Left renal cortex interstitium (tissue), 4 donors: ENCODE data around the gene CBX7. TPM values are rescaled to one million over a fixed set of nuclear protein-coding genes. Genes with fewer than 3 reads are reported as not detected.

Source experiments
- DNase-seq, 4 donors: peaks; one replicate each; pipeline ENCODE4 v3.0.0-alpha.2; 2013; ENCODE audit warnings: low read depth in 4 of 4, low spot score in 2 of 4, missing footprints in 1 of 4
- polyA plus RNA-seq, 4 donors: library from polyadenylated mRNA; unstranded; fragments of 120-200 nt; gene quantifications; one replicate each; pipeline ENCODE4 v1.2.1, GENCODE V29; 2013; ENCODE audit not compliant: insufficient read length in 4 of 4

CBX7 gene
- polyA plus RNA-seq, 4 donors: 8.4 to 11.6 (median 10.1) TPM

DNA sequence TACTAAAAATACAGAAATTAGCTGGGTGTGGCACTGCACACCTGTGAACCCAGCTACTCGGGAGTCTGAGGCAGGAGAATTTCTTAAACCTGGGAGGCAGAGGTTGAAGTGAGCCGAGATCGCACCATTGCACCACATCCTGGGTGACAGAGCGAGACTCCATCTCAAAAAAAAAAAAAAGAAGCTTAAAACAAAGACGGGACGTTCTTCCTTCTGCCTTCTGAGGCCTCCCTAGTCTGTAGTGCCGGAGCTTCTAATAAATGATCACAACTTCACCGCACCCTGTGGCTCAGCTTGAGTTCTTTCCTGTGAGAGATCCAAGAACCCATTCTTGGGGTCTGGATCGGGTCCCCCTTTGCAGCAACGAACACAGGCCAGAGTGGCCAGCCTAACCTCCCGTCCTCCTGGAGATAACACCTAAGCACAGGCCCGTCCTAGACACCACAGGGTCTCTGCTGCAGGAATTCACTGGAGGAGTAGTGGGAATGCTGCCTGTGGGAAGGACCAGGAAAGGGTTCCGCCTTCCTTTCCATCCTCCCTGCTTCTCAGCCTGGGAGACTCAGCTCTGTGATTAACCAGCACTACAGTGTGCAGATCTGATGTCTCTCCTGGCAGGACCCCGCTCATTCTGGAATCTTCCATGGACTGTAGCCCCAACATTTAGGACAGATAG is 57.6 kb downstream of the CBX7 start:
- DNase-seq: no peak

DNA sequence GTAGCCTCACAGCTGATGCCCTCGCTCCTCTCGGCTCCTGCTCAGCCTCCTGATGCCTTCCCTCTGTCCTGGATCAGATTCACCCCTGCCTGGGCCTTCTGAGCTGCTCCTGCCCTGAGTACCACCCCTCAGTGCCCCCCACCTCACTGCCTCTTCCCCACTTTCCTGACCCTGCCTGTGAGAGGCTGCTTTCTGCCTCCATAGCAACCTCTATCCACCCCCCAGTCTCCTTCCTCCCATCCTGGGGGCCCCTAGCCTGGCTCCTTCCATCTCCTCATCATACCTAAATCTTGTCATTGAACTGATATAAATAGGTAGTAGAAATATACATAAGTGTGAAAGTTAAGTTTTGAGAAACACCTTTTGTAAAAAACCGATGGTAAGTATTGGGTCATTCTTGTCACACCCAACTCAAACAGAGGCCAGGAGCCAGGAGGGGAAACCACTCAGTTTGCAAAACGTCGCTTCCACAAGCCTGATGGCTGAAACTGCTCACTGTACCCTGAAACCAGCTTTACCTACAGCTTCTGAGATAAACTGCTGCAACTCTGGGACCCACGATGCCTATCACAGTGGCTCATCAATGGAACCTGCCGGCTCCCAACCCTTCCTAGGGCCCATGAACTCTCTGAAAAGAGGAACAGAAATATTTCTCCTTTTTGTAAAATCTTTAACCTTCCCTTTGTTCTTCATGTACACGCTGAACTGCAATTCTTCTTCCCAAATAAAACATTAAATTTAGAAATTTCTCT is 60.2 kb downstream of the CBX7 start:
- no peak for DNase-seq

DNA sequence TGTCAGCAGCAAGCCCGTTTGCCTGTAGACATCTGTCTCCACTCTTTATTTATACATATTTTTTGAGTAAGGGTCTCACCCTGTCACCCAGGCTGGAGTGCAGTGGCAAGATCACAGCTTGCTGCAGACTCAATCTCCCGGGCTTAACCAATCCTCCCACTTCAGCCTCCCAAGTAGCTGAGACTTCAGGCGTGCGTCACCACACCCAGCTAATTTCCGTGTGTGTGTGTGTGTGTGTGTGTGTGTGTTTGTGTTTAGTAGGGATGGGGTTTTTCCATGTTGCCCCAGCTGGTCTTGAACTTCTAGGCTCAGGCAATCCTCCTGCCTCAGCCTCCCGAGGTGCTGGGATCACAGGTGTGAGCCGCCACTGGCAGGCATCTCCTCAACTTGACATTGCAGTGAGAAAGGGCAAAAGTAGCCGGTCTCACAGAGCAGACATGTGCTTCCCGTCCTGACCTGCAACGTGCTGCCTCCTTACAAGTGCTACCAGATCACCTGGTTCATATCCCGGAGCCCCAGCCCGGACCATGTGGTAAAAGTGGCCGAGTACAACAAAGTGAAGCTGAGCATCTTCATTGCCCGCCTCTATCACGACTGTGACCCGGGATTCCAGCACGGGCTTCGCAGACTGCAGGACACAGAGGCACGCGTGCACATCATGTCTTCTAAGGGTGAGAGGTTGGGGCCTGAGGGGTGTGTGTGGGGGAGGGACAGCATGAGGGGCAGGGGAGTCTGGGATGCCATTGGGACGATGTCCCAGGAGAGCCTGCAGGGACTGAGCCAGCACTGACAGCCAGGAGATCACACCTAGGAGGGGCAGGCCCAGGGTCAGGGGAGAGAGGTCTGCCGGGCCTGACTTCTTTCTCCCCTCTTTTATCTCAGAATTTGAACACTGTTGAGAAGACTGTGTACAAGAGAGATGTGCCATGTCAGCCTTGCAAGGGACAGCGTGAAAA is 61.1 kb downstream of the CBX7 start:
- no peak for DNase-seq

DNA sequence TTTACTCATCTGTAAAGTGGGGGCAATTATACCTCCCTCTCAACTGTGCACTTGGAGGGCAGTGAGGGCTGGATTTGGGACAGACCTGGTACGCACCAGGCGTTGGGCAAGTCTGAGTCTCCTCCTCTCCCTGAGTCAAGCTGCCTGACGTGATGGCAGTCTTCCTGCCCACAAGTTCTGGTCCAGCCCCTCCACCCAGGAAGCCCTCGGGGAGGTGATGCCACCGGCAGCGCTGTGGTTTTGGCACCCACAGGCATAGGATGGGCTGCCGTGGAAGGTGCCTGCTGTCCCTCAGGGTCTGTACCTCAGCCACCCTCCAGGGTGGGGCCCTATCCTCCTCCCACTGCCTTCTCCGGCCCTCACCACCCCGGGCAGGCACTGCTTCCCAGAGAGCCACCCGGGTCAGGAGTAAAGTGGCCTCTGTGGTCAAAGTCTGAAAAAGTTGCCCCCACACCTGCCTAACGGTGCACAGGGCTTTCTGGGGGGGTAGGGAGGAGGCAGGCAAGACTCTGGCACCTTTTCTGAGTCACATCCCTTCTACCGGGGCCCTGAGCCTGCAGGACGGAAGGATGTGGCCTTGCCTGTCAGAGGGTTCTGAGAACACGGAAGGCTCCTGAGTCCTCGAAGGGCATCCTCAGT is 61.9 kb downstream of the CBX7 start:
- no peak for DNase-seq

DNA sequence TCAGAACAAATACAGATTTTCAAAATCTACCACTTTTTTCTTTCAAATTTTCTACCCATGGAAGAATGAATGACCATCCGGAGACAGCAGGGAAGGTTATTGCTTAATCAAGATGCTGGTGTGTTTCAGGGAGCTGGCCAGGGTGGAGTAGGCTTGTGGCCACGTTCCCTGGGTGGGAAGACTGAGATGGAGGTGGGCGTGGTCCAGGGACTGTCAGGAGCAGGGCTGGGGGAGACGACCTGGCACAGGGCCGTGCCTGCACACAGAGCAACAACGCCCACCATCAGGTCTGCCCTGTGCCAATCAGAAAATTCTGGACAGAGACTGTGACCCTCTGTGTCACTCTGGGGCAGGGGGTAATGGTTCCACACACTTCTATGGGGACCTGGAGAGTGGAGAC is 62.6 kb downstream of the CBX7 start:
- no peak for DNase-seq

DNA sequence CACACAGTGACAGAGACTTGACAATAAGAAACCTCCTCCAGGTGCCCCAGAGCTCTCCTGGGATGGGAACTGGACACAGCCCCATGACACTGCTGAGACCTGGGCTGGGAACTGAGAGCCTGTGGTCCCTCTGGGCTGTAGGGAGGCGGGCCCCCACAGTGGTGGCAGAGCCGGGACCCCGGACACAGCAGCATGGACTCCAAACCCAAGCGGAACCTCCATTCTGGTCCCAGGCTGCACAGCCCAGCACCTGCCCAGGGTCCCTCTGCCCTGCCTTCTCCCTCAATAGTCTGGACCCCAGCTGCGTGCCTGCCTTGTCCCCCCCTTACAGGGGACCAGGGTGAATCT is 63.8 kb downstream of the CBX7 start:
- no peak for DNase-seq

DNA sequence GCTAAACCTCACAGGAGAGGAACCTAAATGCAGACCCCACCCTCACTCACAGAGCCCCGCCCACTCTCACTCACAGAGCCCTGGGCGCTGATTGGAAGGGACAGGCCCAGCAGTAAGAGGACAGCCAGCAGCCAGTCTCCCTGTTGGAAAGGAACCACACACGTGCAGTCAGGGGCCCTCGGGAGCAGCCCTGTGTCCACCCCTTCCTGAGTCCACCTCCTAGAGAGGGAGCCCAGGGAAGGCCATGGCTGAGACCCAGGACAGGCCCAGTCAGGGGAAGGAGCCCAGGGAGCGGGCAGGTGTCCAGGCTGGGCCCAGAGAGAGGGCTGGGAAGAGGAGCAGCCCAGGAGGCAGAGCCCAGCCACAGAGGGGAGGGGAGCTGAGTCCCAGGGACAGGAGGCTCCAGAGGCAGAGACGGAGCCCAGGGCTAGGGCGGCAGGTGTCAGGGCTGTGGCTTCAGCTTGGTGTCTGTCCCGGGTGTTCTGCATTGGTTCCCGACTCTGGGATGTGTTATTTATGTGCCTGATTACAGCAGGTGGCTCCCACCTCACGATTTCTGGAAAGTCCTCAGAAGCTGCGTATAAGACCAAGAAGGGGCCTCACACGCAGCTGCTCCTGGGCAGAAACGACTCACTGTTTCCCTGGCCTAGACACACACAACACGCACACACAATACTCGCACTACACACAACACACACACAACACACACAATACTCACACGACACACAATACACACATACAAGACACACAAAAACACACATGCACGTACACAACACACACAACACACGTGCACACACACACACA is 64.4 kb downstream of the CBX7 start:
- DNase-seq: no peak

DNA sequence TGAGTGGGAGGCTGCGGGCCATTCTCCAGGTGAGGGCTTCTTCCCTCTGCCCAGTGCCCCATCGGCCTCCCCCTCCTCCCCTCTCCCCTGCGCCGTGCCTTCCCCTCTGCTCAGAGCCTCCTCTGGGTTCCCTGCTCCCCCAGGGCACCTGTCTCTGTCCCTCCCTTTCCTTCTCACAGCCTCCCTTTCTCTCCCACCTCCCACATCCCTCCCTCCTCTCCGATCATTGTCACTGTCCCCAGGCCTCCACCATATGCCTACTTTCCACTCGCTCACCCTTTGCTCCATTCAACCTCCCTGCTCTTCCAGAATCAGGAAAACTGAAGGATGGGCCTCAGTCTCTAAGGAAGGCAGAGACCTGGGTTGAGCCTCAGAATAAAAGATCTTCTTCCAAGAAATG is 65.4 kb downstream of the CBX7 start:
- DNase-seq: no peak

DNA sequence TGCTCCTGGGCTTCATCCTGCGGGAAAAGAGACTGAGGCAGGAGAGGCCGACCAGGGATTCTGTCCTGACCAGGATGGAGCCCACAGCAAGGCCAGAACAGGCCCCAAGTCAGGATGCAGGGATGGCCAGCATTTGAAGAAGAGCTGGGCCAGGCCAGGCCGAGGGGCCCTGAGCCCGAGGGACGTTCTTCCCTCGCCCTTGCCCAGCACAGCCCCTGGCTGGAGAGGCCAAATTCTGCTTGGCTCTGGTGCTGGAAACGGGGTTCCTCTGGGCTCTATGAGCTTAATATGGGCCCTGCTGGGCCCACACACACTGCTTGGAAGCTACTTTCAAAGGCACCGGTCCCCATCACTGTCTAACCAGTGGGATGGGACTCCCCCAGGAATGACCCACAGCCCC is 67.8 kb downstream of the CBX7 start:
- no peak for DNase-seq

DNA sequence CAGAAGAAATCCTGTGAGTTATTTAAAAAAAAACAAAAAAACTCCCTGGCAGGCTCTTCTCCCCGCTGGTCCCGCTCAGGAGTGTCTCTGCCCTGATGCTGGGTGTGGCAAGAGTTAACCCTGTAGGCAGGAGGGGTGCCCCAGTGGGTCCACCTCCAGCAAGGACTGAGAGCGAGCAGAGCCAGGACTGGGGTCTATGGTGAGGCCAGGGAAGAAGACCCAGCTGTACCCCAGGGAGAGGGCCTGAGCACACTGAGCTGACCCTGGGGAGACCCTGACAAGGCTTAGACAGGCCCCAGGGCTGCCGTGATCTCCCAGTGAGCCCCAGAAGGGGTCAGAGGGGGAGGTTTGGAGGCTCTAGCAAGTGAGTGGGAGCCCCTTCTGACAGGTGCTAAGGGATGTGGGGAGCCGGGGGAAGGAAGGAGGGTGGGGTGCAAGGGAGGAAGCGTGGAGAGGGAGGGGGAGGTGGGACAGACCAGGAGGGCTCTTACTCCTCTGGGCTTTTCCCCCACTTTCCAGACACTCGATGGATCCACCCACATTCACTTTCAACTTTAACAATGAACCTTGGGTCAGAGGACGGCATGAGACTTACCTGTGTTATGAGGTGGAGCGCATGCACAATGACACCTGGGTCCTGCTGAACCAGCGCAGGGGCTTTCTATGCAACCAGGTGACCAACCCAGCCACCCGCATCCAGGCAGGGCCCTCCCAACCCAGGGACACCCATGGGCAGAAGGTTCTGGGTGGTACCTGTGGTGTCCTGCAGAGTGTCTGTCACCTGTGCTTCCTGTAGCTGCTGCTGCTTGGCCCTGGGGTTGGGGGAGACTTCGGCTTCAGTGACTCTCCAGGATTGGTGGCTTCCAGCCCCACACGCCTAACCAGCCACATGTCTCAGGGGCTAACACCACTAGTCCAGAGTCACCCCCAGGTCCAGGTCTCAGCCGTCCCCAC is 69.0 kb downstream of the CBX7 start:
- DNase-seq: no peak

DNA sequence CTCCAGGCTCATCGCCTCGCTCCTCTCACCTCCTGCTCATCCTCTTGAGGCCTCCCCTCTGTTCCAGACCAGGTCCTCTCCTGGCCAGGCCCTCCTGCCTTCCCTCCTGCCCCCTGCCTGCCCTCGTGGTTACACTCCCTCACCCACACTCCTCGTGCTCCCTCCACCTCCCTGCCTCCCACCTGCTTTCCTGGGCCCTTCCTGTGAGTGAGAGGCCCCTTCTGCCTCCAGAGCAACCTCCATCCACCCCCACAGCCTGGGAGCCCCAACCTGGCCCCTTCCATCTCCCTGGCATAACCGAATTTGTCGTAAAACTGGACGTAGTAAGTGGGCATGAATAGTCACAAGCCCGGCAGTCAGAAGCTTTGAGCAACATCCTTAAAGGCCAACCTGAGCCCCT is 70.9 kb downstream of the CBX7 start:
- DNase-seq: no peak

DNA sequence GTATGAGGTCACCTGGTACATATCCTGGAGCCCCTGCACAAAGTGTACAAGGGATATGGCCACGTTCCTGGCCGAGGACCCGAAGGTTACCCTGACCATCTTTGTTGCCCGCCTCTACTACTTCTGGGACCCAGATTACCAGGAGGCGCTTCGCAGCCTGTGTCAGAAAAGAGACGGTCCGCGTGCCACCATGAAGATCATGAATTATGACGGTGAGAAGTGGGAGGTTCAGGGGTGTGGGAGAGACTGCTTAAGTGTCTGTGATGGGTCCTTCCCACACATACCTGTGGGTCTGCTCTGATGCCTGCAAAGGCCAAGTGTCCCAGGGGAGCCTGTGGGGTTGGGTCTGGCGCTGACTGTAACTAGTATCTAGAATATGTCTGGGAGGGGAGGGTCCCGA is 71.5 kb downstream of the CBX7 start:
- no peak for DNase-seq

Other genes with a start within 250 kb of the CBX7 start
- gene APOBEC3A, start 195.1 kb downstream of the CBX7 start, polyA plus RNA-seq: under 1 TPM in 3 of 4 donors, not detected in 1; 0.17 to 0.46 (median 0.42) TPM
- gene APOBEC3B, start 170.3 kb downstream of the CBX7 start, polyA plus RNA-seq: 1 to 10 TPM; 5.9 to 7.5 (median 6.8) TPM
- gene APOBEC3C, start 138.4 kb downstream of the CBX7 start, polyA plus RNA-seq: 10 to 100 TPM in 2 of 4 donors, 1 to 10 TPM in 2; 9.4 to 10.7 (median 10.2) TPM
- 1 to 10 TPM in 2 of 4 donors, under 1 TPM in 2; 0.92 to 2.0 (median 1.4) TPM for gene APOBEC3D, start 131.6 kb downstream of the CBX7 start, polyA plus RNA-seq
- gene APOBEC3F, start 111.8 kb downstream of the CBX7 start, polyA plus RNA-seq: 10 to 100 TPM in 1 of 4 donors, 1 to 10 TPM in 3; 6.8 to 10.4 (median 8.8) TPM
- 10 to 100 TPM in 1 of 4 donors, 1 to 10 TPM in 3; 7.5 to 11.1 (median 8.5) TPM for gene APOBEC3G, start 75.4 kb downstream of the CBX7 start, polyA plus RNA-seq
- gene APOBEC3H, start 55.4 kb downstream of the CBX7 start, polyA plus RNA-seq: under 1 TPM in 2 of 4 donors, not detected in 2; 0.24 to 0.30 TPM
- 10 to 100 TPM; 13.0 to 17.4 (median 14.8) TPM for gene PDGFB, start 92.3 kb upstream of the CBX7 start, polyA plus RNA-seq
- gene RPL3, start 166.9 kb upstream of the CBX7 start, polyA plus RNA-seq: 1,000 to 10,000 TPM; 2,902 to 3,578 (median 3,212) TPM
- gene SYNGR1, start 197.3 kb upstream of the CBX7 start, polyA plus RNA-seq: 10 to 100 TPM; 16.0 to 29.9 (median 25.1) TPM
- gene TAB1, start 247.1 kb upstream of the CBX7 start, polyA plus RNA-seq: 10 to 100 TPM; 24.8 to 37.3 (median 31.6) TPM